Activated CD4-positive, alpha-beta T cell treated with anti-CD3 and anti-CD28 coated beads, Interleukin-2, amount 50 U/mL, for 4 hours (primary cell): Measurements from ENCODE around the gene CAPRIN1.
"Not testable (repeated sequence)": the region's sequence is repeated elsewhere in the genome, so short reads cannot be mapped to it uniquely, and the experiment has no call there.

ENCODE experiments used
- DNase-seq, 2 experiments: peaks; one replicate each; pipeline ENCODE4 v3.0.0-alpha.2; 2020

CAPRIN1 gene

GRCh38 chr11:34094900-34095299, 43.4 kb downstream of the CAPRIN1 start:
- not testable (repeated sequence) for DNase-seq

GRCh38 chr11:34098813-34099212, 47.3 kb downstream of the CAPRIN1 start:
- no peak for DNase-seq

- DNase-seq: no peak
Observed at GRCh38 chr11:34104680-34105078, 53.1 kb downstream of the CAPRIN1 start.

- DNase-seq: peak; percentile 96 to 97
Observed at GRCh38 chr11:34105079-34105956, 53.8 kb downstream of the CAPRIN1 start, which contains the start of gene NAT10. TSS of gene NAT10 (plus strand) at chr11:34105629. CDS start at chr11:34108226, 2,597 bp downstream.

- no peak for DNase-seq
Observed at GRCh38 chr11:34105957-34106504, 54.5 kb downstream of the CAPRIN1 start.

GRCh38 chr11:34111722-34112270, 60.3 kb downstream of the CAPRIN1 start:
- no peak for DNase-seq

- DNase-seq: no peak
Observed at GRCh38 chr11:34114014-34114413, 62.5 kb downstream of the CAPRIN1 start.

- DNase-seq: no peak
Observed at GRCh38 chr11:34114471-34114870, 62.9 kb downstream of the CAPRIN1 start.

- no peak for DNase-seq
Observed at GRCh38 chr11:34120651-34121050, 69.1 kb downstream of the CAPRIN1 start.

GRCh38 chr11:34124885-34125668, 73.5 kb downstream of the CAPRIN1 start:
- no peak for DNase-seq

- no peak for DNase-seq
Observed at GRCh38 chr11:34126959-34127848, 75.7 kb downstream of the CAPRIN1 start.

- DNase-seq: no peak
Observed at GRCh38 chr11:34128824-34129223, 77.3 kb downstream of the CAPRIN1 start.

GRCh38 chr11:34132261-34132965, 80.9 kb downstream of the CAPRIN1 start:
- DNase-seq: no peak

GRCh38 chr11:34134765-34135164, 83.2 kb downstream of the CAPRIN1 start:
- DNase-seq: no peak

- no peak for DNase-seq
Observed at GRCh38 chr11:34135439-34135838, 83.9 kb downstream of the CAPRIN1 start.

GRCh38 chr11:34136420-34136819, 84.9 kb downstream of the CAPRIN1 start:
- no peak for DNase-seq

GRCh38 chr11:34139346-34139745, 87.8 kb downstream of the CAPRIN1 start:
- no peak for DNase-seq

- DNase-seq: no peak
Observed at GRCh38 chr11:34140149-34140548, 88.6 kb downstream of the CAPRIN1 start.

- no peak for DNase-seq
Observed at GRCh38 chr11:34143048-34143447, 91.5 kb downstream of the CAPRIN1 start.

GRCh38 chr11:34145073-34145472, 93.5 kb downstream of the CAPRIN1 start:
- no peak for DNase-seq

- DNase-seq: no peak
Observed at GRCh38 chr11:34145847-34146381, 94.4 kb downstream of the CAPRIN1 start.
